Measurements from ENCODE around the gene NBEA.

The NBEA gene

GRCh38 chr13:35482527-35482926 lies 540.5 kb downstream of the NBEA start:
- H3K9me3 ChIP-seq (ENCODE audit: control insufficient read depth, low read length): no peaks in the 10 kb centered on the region
- no peak overlapping the region for H3K4me3 ChIP-seq (ENCODE audit: extremely low read depth, insufficient read depth, low read length, poor library complexity, severe bottlenecking)
- no CpG with 5 or more reads among the region's 1 CpG for WGBS, 2 experiments (ENCODE audit: insufficient coverage in 2 of 2)
- no peaks in the 10 kb centered on the region for H3K36me3 ChIP-seq (ENCODE audit: control insufficient read depth, insufficient read depth, low read length)
- H3K4me1 ChIP-seq (ENCODE audit: control insufficient read depth, insufficient read depth, low read length, poor library complexity, severe bottlenecking): no peaks in the 10 kb centered on the region
- no peak overlapping the region for H3K27ac ChIP-seq (ENCODE audit: low read depth, low read length, severe bottlenecking)

- H3K4me3 ChIP-seq (ENCODE audit: extremely low read depth, insufficient read depth, low read length, poor library complexity, severe bottlenecking): no peak overlapping the region
- WGBS, 2 experiments (ENCODE audit: insufficient coverage in 2 of 2): 100% methylated on average over 1 of the region's 3 CpGs
- no peaks in the 10 kb centered on the region for H3K36me3 ChIP-seq (ENCODE audit: control insufficient read depth, insufficient read depth, low read length)
- H3K4me1 ChIP-seq (ENCODE audit: control insufficient read depth, insufficient read depth, low read length, poor library complexity, severe bottlenecking): no peaks in the 10 kb centered on the region
- H3K27ac ChIP-seq (ENCODE audit: low read depth, low read length, severe bottlenecking): no peak overlapping the region
- H3K9me3 ChIP-seq (ENCODE audit: control insufficient read depth, low read length): no peaks in the 10 kb centered on the region
Measured at GRCh38 chr13:35483761-35484160, 541.7 kb downstream of the NBEA start.

DNA sequence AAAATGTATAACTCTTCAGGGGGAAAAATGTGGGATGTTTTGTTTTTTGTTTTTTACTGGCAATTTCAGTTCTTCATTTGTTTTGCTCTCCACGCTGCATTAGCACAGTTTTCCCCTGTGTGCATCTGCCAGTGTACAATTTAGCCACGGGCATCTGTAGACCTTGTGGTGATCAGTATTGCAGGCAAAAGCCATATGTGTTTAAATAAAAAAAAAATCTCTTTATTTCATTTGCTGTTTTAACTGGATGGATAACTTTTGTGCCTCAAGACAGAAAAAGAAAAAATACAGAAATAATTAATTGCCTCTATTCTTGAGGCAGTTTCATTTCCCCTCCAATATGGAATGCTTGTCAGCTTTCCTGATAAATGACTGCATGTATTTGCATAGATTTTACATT lies 542.3 kb downstream of the NBEA start:
- H3K27ac ChIP-seq (ENCODE audit: low read depth, low read length, severe bottlenecking): no peak overlapping the region
- H3K36me3 ChIP-seq (ENCODE audit: control insufficient read depth, insufficient read depth, low read length): no peaks in the 10 kb centered on the region
- H3K4me3 ChIP-seq (ENCODE audit: extremely low read depth, insufficient read depth, low read length, poor library complexity, severe bottlenecking): no peak overlapping the region
- H3K4me1 ChIP-seq (ENCODE audit: control insufficient read depth, insufficient read depth, low read length, poor library complexity, severe bottlenecking): no peaks in the 10 kb centered on the region
- 100% methylated on average over 1 of the region's 2 CpGs; no CpG with 5 or more reads in 1 of the 2 experiments for WGBS, 2 experiments (ENCODE audit: insufficient coverage in 2 of 2)
- H3K9me3 ChIP-seq (ENCODE audit: control insufficient read depth, low read length): no peaks in the 10 kb centered on the region

DNA sequence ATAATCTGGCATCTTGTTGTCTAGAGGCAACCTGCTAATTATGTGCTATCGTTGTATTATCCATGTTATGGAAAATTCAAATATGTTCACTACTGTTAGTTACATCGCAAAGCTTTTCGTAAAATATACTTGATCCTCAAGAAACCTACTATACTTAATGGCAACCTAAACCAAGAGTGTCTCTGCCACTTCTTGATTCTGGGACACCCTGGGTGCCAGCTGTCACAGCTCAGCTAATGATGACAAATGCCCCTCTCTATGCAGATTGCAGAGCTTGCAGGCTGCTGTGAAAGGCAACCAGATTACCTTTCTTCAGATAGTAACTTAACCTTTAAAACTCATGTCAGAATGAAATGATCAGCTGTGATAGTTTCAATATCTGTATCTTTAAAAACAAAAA lies 543.4 kb downstream of the NBEA start:
- no peaks in the 10 kb centered on the region for H3K9me3 ChIP-seq (ENCODE audit: control insufficient read depth, low read length)
- WGBS, 2 experiments (ENCODE audit: insufficient coverage in 2 of 2): 100% methylated on average over 1 of the region's 3 CpGs; no CpG with 5 or more reads in 1 of the 2 experiments
- H3K4me3 ChIP-seq (ENCODE audit: extremely low read depth, insufficient read depth, low read length, poor library complexity, severe bottlenecking): no peak overlapping the region
- no peaks in the 10 kb centered on the region for H3K36me3 ChIP-seq (ENCODE audit: control insufficient read depth, insufficient read depth, low read length)
- no peak overlapping the region for H3K27ac ChIP-seq (ENCODE audit: low read depth, low read length, severe bottlenecking)
- no peaks in the 10 kb centered on the region for H3K4me1 ChIP-seq (ENCODE audit: control insufficient read depth, insufficient read depth, low read length, poor library complexity, severe bottlenecking)

- Histone ChIP-seq H3K9me3 (ENCODE audit: control insufficient read depth, low read length) (no peaks in the 10 kb centered on the region), H3K27ac (ENCODE audit: low read depth, low read length, severe bottlenecking) (no peak overlapping the region), H3K36me3 (ENCODE audit: control insufficient read depth, insufficient read depth, low read length) (no peaks in the 10 kb centered on the region), H3K4me1 (ENCODE audit: control insufficient read depth, insufficient read depth, low read length, poor library complexity, severe bottlenecking) (no peaks in the 10 kb centered on the region), H3K4me3 (ENCODE audit: extremely low read depth, insufficient read depth, low read length, poor library complexity, severe bottlenecking) (no peak overlapping the region)
- WGBS, 2 experiments (ENCODE audit: insufficient coverage in 2 of 2): 82 to 100% methylated on average over 1 of the region's 4 CpGs
Measured at GRCh38 chr13:35489050-35489449, 547.0 kb downstream of the NBEA start.

- H3K4me3 ChIP-seq (ENCODE audit: extremely low read depth, insufficient read depth, low read length, poor library complexity, severe bottlenecking): no peak overlapping the region
- no peak overlapping the region for H3K27ac ChIP-seq (ENCODE audit: low read depth, low read length, severe bottlenecking)
- no CpG with 5 or more reads among the region's 1 CpG for WGBS, 2 experiments (ENCODE audit: insufficient coverage in 2 of 2)
- no peaks in the 10 kb centered on the region for H3K36me3 ChIP-seq (ENCODE audit: control insufficient read depth, insufficient read depth, low read length)
- no peaks in the 10 kb centered on the region for H3K4me1 ChIP-seq (ENCODE audit: control insufficient read depth, insufficient read depth, low read length, poor library complexity, severe bottlenecking)
- H3K9me3 ChIP-seq (ENCODE audit: control insufficient read depth, low read length): no peaks in the 10 kb centered on the region
Measured at GRCh38 chr13:35496006-35496405, 553.9 kb downstream of the NBEA start.

- no peaks in the 10 kb centered on the region for H3K36me3 ChIP-seq (ENCODE audit: control insufficient read depth, insufficient read depth, low read length)
- no peak overlapping the region for H3K4me3 ChIP-seq (ENCODE audit: extremely low read depth, insufficient read depth, low read length, poor library complexity, severe bottlenecking)
- 100% methylated on average over 1 of the region's 2 CpGs; no CpG with 5 or more reads in 1 of the 2 experiments for WGBS, 2 experiments (ENCODE audit: insufficient coverage in 2 of 2)
Measured at GRCh38 chr13:35496761-35497386, 554.8 kb downstream of the NBEA start.

DNA sequence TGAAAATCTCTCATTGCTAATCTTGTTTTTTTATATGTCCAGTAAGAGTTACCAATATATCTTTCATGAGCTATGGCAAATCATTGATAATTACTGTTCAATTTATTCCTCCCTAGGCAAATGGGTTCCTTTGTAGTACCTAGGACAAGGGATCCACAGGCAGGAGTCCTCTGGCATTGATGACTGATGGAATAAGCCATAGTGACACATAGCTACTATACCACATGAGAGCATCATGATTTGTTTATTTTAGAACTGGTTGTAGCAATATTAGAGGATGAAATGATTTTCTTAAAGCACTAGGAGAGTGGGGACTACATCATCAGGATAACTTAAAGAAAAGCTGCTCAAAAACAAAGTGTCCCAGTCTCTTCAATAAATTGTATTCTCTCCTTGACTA lies 556.2 kb downstream of the NBEA start:
- Histone ChIP-seq H3K27ac (ENCODE audit: low read depth, low read length, severe bottlenecking) (no peak overlapping the region), H3K9me3 (ENCODE audit: control insufficient read depth, low read length) (no peaks in the 10 kb centered on the region), H3K4me1 (ENCODE audit: control insufficient read depth, insufficient read depth, low read length, poor library complexity, severe bottlenecking) (no peaks in the 10 kb centered on the region), H3K4me3 (ENCODE audit: extremely low read depth, insufficient read depth, low read length, poor library complexity, severe bottlenecking) (no peak overlapping the region), H3K36me3 (ENCODE audit: control insufficient read depth, insufficient read depth, low read length) (no peaks in the 10 kb centered on the region)

More at GRCh38 chr13:35496761-35497386, 554.8 kb downstream of the NBEA start:
- H3K9me3 ChIP-seq (ENCODE audit: control insufficient read depth, low read length): no peaks in the 10 kb centered on the region
- H3K4me1 ChIP-seq (ENCODE audit: control insufficient read depth, insufficient read depth, low read length, poor library complexity, severe bottlenecking): no peaks in the 10 kb centered on the region
- no peak overlapping the region for H3K27ac ChIP-seq (ENCODE audit: low read depth, low read length, severe bottlenecking)

GRCh38 chr13:35499196-35499662 lies 557.2 kb downstream of the NBEA start:
- 83 to 100% methylated on average over 1 to 2 of the region's 2 CpGs for WGBS, 2 experiments (ENCODE audit: insufficient coverage in 2 of 2)
- no peak overlapping the region for H3K27ac ChIP-seq (ENCODE audit: low read depth, low read length, severe bottlenecking)
- H3K36me3 ChIP-seq (ENCODE audit: control insufficient read depth, insufficient read depth, low read length): no peaks in the 10 kb centered on the region
- H3K4me1 ChIP-seq (ENCODE audit: control insufficient read depth, insufficient read depth, low read length, poor library complexity, severe bottlenecking): no peaks in the 10 kb centered on the region
- no peak overlapping the region for H3K4me3 ChIP-seq (ENCODE audit: extremely low read depth, insufficient read depth, low read length, poor library complexity, severe bottlenecking)
- H3K9me3 ChIP-seq (ENCODE audit: control insufficient read depth, low read length): no peaks in the 10 kb centered on the region

DNA sequence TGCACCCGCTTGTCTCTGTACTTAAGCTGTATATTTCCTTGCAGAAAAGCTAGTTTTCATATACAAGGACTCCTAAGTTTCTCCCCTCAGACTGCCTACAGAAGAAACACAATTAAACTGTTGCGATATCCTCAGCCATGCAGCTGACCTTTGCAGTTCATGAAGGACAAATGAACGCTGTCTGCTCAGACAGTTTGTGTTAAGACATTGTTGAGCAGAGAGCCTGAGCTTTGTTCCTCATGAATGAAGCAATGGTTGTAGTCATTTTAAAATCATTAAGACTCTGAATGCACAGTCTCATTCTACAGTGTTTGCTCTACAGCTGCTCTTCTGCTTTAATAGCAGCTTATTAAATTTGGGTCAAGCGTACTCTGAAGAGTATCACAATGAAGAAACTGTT lies 557.6 kb downstream of the NBEA start:
- Histone ChIP-seq H3K9me3 (ENCODE audit: control insufficient read depth, low read length) (no peaks in the 10 kb centered on the region), H3K4me3 (ENCODE audit: extremely low read depth, insufficient read depth, low read length, poor library complexity, severe bottlenecking) (no peak overlapping the region), H3K27ac (ENCODE audit: low read depth, low read length, severe bottlenecking) (no peak overlapping the region), H3K36me3 (ENCODE audit: control insufficient read depth, insufficient read depth, low read length) (no peaks in the 10 kb centered on the region), H3K4me1 (ENCODE audit: control insufficient read depth, insufficient read depth, low read length, poor library complexity, severe bottlenecking) (no peaks in the 10 kb centered on the region)
- WGBS, 2 experiments (ENCODE audit: insufficient coverage in 2 of 2): 87 to 92% methylated on average over 4 of the region's 4 CpGs

DNA sequence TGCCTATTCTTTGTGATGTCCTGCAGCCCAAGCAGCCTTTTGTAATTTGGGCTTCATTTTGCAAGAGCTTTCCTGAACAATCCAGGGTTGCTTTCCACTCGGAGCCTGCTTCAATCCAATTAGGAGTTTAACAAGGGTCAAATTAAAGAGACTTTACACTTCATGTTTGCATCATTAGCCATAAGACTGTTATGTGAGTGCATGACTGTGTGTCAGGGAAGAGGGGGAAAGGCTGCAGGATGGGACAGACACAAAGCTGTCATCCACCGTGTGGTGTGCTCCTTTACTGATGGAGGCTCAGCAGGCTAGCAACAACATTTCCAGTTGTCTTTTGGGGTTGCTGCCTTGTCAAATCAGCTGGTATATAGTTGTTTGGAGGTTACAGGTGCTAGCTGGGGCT lies 558.1 kb downstream of the NBEA start:
- Histone ChIP-seq H3K4me1 (ENCODE audit: control insufficient read depth, insufficient read depth, low read length, poor library complexity, severe bottlenecking) (no peaks in the 10 kb centered on the region), H3K27ac (ENCODE audit: low read depth, low read length, severe bottlenecking) (no peak overlapping the region), H3K9me3 (ENCODE audit: control insufficient read depth, low read length) (no peaks in the 10 kb centered on the region), H3K4me3 (ENCODE audit: extremely low read depth, insufficient read depth, low read length, poor library complexity, severe bottlenecking) (no peak overlapping the region), H3K36me3 (ENCODE audit: control insufficient read depth, insufficient read depth, low read length) (no peaks in the 10 kb centered on the region)
- 86% methylated on average over 1 of the region's 2 CpGs; no CpG with 5 or more reads in 1 of the 2 experiments for WGBS, 2 experiments (ENCODE audit: insufficient coverage in 2 of 2)
